ENCODE data around the gene HERC6. TPM values are rescaled to one million over a fixed set of nuclear protein-coding genes. Genes with fewer than 3 reads are reported as not detected.

HERC6 gene
- total RNA-seq, 1 experiment from 2014 or later: 4.1 TPM

- H3K9me3 Mint-ChIP-seq: no peaks in the 10 kb centered on the region
- no peaks in the 10 kb centered on the region for H3K4me1 Mint-ChIP-seq
- TF ChIP-seq MLX (CRISPR knock-in tag; IDR thresholded peaks at IDR 0.05) (no peak), NFE2L1 (CRISPR knock-in tag; IDR thresholded peaks at IDR 0.05) (no peak), JUN (CRISPR knock-in tag; IDR thresholded peaks at IDR 0.05) (no peak), GTF2I (CRISPR knock-in tag; conservative IDR thresholded peaks at IDR 0.05) (no peak), ESRRA (CRISPR knock-in tag; IDR thresholded peaks at IDR 0.05; ENCODE audit: borderline replicate concordance) (no peak), GRHL2 (CRISPR knock-in tag; IDR thresholded peaks at IDR 0.05; ENCODE audit: insufficient replicate concordance, severe bottlenecking) (no peak), KAT7 (CRISPR knock-in tag; IDR thresholded peaks at IDR 0.05; ENCODE audit: borderline replicate concordance) (no peak), ZNF423 (CRISPR knock-in tag; IDR thresholded peaks at IDR 0.05) (no peak), STAT6 (CRISPR knock-in tag; conservative IDR thresholded peaks at IDR 0.05; ENCODE audit: low read depth) (no peak), ZNF512 (CRISPR knock-in tag; IDR thresholded peaks at IDR 0.05; ENCODE audit: borderline replicate concordance) (no peak), CTCF (IDR thresholded peaks at IDR 0.05) (no peak), ZNF425 (CRISPR knock-in tag; conservative IDR thresholded peaks at IDR 0.05) (no peak), HMGXB4 (CRISPR knock-in tag; IDR thresholded peaks at IDR 0.05) (no peak), ZNF281 (CRISPR knock-in tag; IDR thresholded peaks at IDR 0.05) (no peak), SMAD3 (CRISPR knock-in tag; IDR thresholded peaks at IDR 0.05; ENCODE audit: borderline replicate concordance) (no peak)
- CTCF ChIA-PET: interaction anchor here (1.1 kb wide), 1 partner anchor 259 kb away, joined by 3 read pairs; no protein-coding TSS in a partner anchor
- no peak overlapping the region for H3K4me3 Mint-ChIP-seq
- no peak overlapping the region for H3K27ac Mint-ChIP-seq
- no peak for ATAC-seq
- peaks cover 4% of the 10 kb centered on the region for H3K36me3 Mint-ChIP-seq
- H3K27me3 Mint-ChIP-seq (ENCODE audit: low read depth): no peaks in the 10 kb centered on the region
- POLR2A ChIA-PET: no interaction called here
- DNase-seq (ENCODE audit: low spot score): no peak
Measured at GRCh38 chr4:88478247-88478646, 99.6 kb downstream of the HERC6 start.
